Measurements from ENCODE around the gene CTSO.

DNA sequence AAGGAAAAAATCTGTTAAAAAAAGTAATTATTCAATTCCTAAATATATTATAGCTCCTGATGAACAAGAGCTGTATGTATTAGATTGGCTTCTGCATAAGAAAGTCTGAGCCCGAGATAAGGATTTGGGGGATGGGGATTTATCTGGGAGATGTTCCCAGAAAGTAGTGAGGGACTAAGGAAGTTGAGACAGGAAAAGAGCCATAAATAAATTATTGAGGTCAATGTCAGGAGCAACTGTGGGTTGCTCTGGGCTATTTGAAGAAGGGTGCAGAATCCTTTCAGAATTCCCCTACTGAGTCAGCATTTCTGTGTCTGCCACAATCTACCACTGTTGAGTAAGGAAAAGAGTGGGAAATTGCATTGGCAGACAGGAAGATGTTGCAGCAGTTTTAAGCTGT, 53.3 kb downstream of the CTSO start:
- TF ChIP-seq, protein P1, sequence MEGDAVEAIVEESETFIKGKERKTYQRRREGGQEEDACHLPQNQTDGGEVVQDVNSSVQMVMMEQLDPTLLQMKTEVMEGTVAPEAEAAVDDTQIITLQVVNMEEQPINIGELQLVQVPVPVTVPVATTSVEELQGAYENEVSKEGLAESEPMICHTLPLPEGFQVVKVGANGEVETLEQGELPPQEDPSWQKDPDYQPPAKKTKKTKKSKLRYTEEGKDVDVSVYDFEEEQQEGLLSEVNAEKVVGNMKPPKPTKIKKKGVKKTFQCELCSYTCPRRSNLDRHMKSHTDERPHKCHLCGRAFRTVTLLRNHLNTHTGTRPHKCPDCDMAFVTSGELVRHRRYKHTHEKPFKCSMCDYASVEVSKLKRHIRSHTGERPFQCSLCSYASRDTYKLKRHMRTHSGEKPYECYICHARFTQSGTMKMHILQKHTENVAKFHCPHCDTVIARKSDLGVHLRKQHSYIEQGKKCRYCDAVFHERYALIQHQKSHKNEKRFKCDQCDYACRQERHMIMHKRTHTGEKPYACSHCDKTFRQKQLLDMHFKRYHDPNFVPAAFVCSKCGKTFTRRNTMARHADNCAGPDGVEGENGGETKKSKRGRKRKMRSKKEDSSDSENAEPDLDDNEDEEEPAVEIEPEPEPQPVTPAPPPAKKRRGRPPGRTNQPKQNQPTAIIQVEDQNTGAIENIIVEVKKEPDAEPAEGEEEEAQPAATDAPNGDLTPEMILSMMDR (conservative IDR thresholded peaks at IDR 0.05; ENCODE audit: low read depth, low read length): no peak
- TF ChIP-seq EZH2phosphoT487 (IDR thresholded peaks at IDR 0.05; ENCODE audit: borderline replicate concordance, low read length) (no peak), EZH2 (IDR thresholded peaks at IDR 0.05; ENCODE audit: low read length, unreplicated experiment) (no peak)

All from PC-3 (cell line).